Adrenal gland (tissue), 5 donors: ENCODE measurements around the gene RADIL.

Source experiments
- CTCF ChIP-seq, 6 experiments: fragments of 450-650 bp in 4 of 6; fragments of 200-600 bp in 2 of 6; sonication (generic) in 1 of 6; IDR thresholded peaks; 1 replicate in 5 of 6; 2 replicates in 1 of 6; pipeline versions ENCODE4 v1.5.1 to v1.8.0; 2016 to 2021; ENCODE audit warnings: antibody characterized with exemption in 6 of 6, mild to moderate bottlenecking in 2 of 6, moderate library complexity in 1 of 6
- POLR2A ChIP-seq, 2 donors: fragments of 450-650 bp; IDR thresholded peaks; one replicate each; pipeline ENCODE4 v1.6.1; 2017; ENCODE audit warnings: antibody characterized with exemption in 2 of 2, mild to moderate bottlenecking in 2 of 2, moderate library complexity in 1 of 2
- donor health status: DM: no; HTN: no; CAD: no.

DNA sequence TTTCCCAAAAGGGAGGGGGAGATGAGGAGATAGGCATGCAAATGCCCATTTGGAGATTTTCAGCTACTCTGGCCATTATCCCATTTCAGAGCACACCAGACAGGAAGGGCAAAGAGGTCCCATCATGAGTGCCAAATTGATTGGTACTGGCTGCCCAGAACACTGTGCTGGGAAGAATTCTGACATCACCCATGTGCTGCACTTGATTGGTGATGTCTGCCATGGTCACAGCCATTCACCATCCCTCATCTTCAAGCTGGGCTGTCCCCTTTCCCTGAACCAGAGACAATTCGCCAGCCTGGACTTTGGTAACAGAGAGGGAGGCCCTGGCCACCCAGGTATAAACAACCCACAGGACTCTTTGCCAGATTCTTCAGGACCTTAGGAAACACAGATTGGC lies 23.2 kb upstream of the RADIL start:
- no peak for TF ChIP-seq POLR2A (IDR thresholded peaks at IDR 0.05)
- no peak for TF ChIP-seq CTCF (IDR thresholded peaks at IDR 0.05)
